GM12892 (cell line): Measurements from ENCODE around the gene CIRBP.
"Not testable (repeated sequence)": the region's sequence is repeated elsewhere in the genome, so short reads cannot be mapped to it uniquely, and the experiment has no call there.

Source experiments
- DNase-seq: peaks from one replicate; pipeline ENCODE4 v3.0.0; 2011; ENCODE audit not compliant: insufficient read length
- FAIRE-seq: peaks from 2 replicates; lab custom pipeline; 2011; peaks lifted over from hg19 to GRCh38; lab: Jason Lieb, UNC
- POLR2A ChIP-seq: IDR thresholded peaks from 2 replicates; pipeline ENCODE4 v1.6.1; 2011; ENCODE audit warnings: low read depth, low read length, control low read depth
- POLR2AphosphoS5 ChIP-seq: IDR thresholded peaks from 2 replicates; pipeline ENCODE4 v1.6.1; 2011; ENCODE audit warnings: low read depth, low read length, control low read depth
- TAF1 ChIP-seq: IDR thresholded peaks from 2 replicates; pipeline ENCODE4 v1.6.1; 2011; ENCODE audit warnings: low read depth, mild to moderate bottlenecking, control low read depth, low read length, borderline replicate concordance

The CIRBP gene

GRCh38 chr19:1239796-1240737 lies 29.1 kb upstream of the CIRBP start:
- TF ChIP-seq TAF1 (no peak), POLR2A (no peak), POLR2AphosphoS5 (no peak)
- FAIRE-seq (peak; percentile 94), DNase-seq (peak; percentile 100)

GRCh38 chr19:1240925-1241324 lies 28.2 kb upstream of the CIRBP start:
- no peak for DNase-seq
- FAIRE-seq = peak; percentile 62
- TF ChIP-seq POLR2AphosphoS5 (no peak), POLR2A (no peak), TAF1 (no peak)

- TF ChIP-seq TAF1 = no peak
- peak; percentile 48; the same call in 1 of the 2 replicates for TF ChIP-seq POLR2A
- no peak for TF ChIP-seq POLR2AphosphoS5
- DNase-seq = peak; percentile 99
- peak; percentile 100 for FAIRE-seq
These were observed 27.6 kb upstream of the CIRBP start, which contains the start of gene ATP5F1D for GRCh38 chr19:1241417-1242095. ATP5F1D (plus strand) TSS chr19:1241751; CDS start chr19:1241851, 100 bp downstream.

GRCh38 chr19:1243768-1244692 lies 25.1 kb upstream of the CIRBP start:
- DNase-seq (peak; percentile 93), FAIRE-seq (no peak)

GRCh38 chr19:1244693-1245451 lies 24.3 kb upstream of the CIRBP start:
- DNase-seq (no peak), FAIRE-seq (no peak)
- TF ChIP-seq POLR2AphosphoS5 (no peak), POLR2A (no peak), TAF1 (no peak)

More at GRCh38 chr19:1243768-1244692, 25.1 kb upstream of the CIRBP start:
- TF ChIP-seq POLR2AphosphoS5 (no peak), TAF1 (no peak), POLR2A (no peak)

- FAIRE-seq (no peak), DNase-seq (no peak)
- TF ChIP-seq POLR2AphosphoS5 = no peak
- TF ChIP-seq TAF1 = no peak
- no peak for TF ChIP-seq POLR2A
These were observed 23.5 kb upstream of the CIRBP start for GRCh38 chr19:1245494-1246264.

- DNase-seq, FAIRE-seq: not testable (repeated sequence)
These were observed 22.7 kb upstream of the CIRBP start for GRCh38 chr19:1246265-1247087.

GRCh38 chr19:1247748-1248138 lies 21.4 kb upstream of the CIRBP start:
- TF ChIP-seq POLR2AphosphoS5 (no peak), TAF1 (no peak), POLR2A (no peak)
- FAIRE-seq (no peak), DNase-seq (no peak)
